GM21528 (cell line): ENCODE data around the gene NECTIN1.

ENCODE experiments used
- ATAC-seq: cut with Tn5 transposase; IDR thresholded peaks from one replicate; pipeline ENCODE4 v1.9.1; 2021; ENCODE audit warnings: mild to moderate bottlenecking, moderate library complexity; ENCODE audit not compliant: unreplicated experiment, low FRiP score

NECTIN1 gene

DNA sequence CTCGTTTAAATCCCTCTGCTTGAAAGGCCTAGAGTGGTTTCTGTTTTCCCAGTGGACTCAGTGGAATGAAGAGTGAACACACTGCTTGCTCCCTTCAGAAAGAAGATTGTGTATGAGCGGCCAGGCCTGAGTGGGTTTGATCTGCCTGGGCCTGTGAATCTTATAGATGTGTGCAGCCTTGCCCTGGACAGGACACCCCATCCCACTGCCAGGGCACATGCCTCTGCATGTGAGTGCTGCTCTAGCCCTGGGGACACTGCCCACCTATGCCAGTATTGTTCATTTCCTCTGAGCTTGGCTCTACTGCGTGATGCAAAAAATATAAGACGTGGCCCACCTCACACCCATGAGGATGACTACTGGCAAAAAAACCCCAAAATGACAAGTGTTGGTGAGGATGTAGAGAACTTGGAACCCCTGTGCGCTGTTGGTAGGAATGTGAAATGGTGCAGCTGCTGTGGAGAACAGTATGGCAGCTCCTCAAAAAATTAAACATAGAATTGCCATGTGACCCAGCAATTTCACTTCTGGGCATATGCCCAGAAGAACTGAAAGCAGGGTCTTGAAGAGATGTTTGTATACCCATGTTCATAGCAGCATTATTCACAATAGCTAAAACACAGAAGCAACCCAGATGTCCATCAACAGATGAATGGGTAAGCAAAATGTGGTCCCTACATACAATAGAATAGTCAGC is 27.3 kb upstream of the NECTIN1 start:
- no peak for ATAC-seq

- no peak for ATAC-seq
Observed at GRCh38 chr11:119755356-119756071, 26.5 kb upstream of the NECTIN1 start.

GRCh38 chr11:119754656-119755355 is 25.8 kb upstream of the NECTIN1 start:
- no peak for ATAC-seq

DNA sequence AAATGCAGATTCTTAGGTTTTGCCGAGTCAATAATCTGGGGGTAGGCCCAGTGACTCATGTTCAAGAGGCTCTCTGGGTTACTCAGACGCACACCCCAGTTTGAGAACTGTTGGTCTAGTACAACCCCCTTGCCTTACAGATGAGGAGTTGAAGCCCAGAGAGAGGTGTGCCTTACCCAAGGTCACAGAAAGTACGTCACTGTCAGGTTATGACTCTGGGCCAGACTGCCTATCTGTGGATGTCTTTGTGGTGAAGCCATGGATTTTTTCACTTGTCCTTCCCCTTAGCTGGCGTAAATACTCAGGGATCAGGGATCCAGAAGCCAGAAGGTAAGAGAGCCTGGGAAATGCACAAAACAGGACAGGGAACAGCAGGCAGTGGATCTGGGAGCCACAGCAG is 25.2 kb upstream of the NECTIN1 start:
- ATAC-seq: no peak

DNA sequence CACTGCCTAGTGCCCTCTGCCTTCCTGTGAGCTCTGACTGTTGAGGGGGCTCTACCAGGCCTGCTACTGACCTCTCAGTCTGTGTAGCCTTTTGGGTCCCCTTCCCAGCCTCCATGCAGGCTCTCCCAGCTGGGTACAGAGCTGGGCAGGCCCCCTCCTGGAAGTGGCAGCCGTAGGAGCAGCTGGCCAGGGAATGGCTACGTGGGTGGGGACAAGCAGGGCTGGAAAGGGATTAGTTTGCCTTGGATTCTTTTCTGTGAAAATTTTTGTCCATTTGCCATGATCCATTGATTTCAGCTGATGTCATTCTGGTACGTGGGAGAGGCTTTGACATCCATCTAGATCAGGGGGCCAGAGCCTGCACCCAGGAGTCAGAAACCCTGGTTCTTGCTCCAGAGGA is 23.9 kb upstream of the NECTIN1 start:
- no peak for ATAC-seq

GRCh38 chr11:119752345-119752871 is 23.4 kb upstream of the NECTIN1 start:
- no peak for ATAC-seq

- ATAC-seq: no peak
Observed at GRCh38 chr11:119750056-119750455, 21.1 kb upstream of the NECTIN1 start.

- no peak for ATAC-seq
Observed at GRCh38 chr11:119749006-119749565, 20.1 kb upstream of the NECTIN1 start.

DNA sequence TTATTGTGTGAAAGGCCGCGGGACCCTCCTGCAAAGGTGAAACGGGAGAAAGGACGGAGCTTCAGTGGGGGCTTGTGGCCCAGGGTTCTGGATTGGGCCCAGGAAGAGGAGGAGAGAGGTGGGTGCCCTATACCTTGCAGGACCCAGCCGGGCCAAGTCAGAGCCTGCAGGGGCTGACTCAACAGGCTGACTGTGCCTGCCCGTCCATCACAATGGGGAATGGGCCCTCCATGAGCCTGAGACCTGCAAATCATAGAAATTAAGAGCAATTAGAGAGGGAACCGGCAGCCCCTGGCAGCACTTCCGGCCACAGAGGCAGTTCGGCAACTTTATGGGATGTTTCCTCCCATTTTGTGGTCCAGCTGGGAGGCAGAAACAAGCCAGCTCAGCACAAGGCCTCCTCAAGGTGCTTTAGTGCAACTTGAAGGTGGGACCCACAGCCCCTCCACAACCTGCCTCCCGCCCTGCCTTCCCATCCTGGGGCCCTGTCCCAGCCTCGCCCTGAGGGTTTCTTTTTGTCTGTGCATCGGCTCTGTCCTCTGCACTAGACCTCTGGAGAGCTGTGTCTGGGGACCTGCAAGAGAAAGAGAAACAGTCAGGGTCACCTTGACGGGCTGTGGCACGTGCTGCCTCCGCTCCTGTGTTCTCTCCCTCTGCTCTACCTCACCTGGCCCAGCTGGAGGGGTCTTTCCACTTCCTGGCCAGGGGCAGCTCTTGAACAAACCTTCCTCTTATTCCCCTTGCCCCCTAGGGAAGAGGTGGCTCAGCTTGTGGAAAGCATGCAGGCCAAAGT is 19.1 kb upstream of the NECTIN1 start:
- ATAC-seq: no peak

DNA sequence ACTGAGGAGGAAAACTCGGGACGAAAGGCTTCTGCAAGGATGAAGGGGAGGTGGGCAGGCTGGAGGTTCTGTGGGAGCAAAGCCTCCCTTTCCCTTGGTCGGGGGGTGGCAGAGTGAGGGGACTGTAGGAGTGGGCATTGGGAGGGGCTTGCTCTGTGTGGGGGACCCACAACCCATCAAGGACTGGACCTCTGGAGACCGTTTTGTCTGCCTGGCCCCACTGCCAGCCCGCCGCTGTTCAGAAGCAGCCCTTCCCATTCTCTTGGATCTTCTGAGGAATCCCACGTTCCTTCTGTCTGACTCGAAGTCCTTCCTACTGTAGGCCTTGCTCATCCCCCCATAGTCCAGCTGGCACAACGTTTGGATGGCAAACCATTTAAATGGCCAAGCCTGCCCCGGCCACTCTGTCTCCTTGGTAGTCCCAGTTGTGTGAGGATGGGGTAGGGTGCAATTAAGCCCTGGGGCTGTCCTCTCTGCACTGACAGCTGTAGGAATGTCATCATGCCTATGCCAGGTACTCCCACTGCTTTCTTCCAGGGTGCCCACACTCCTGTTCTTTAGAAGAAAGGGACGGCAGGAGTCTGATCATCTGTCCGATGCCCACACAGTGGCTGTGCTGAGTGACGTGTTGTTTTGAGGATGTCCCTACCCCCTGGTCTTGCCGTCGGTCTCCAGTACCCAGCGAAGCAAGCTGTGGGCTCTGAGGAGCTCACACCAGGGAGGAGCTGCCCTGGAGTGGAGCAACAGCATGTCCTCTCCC is 17.0 kb upstream of the NECTIN1 start:
- no peak for ATAC-seq

GRCh38 chr11:119745112-119745511 is 16.1 kb upstream of the NECTIN1 start:
- no peak for ATAC-seq

GRCh38 chr11:119744577-119744976 is 15.6 kb upstream of the NECTIN1 start:
- ATAC-seq: no peak

DNA sequence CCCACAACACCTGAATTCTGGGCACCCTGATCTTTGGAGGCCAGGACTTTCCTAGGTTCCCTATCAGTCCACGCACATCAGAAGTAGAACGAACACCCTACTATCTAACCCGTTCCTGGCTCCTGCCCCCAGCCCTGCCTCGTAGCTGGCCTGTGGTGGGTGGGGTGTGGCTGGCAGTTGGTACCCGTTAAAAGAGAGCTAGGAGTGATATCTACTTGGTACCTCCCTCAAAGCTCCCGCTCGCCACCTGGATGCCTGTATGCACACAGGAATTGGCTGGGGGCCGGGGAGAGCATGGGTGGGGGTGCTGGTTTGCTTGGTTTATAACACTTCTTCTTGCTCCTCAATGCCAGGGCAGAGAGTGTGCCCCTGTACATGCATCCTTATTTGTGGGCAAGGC is 14.0 kb upstream of the NECTIN1 start:
- ATAC-seq: no peak

- ATAC-seq: no peak
Observed at GRCh38 chr11:119742263-119742861, 13.4 kb upstream of the NECTIN1 start.

DNA sequence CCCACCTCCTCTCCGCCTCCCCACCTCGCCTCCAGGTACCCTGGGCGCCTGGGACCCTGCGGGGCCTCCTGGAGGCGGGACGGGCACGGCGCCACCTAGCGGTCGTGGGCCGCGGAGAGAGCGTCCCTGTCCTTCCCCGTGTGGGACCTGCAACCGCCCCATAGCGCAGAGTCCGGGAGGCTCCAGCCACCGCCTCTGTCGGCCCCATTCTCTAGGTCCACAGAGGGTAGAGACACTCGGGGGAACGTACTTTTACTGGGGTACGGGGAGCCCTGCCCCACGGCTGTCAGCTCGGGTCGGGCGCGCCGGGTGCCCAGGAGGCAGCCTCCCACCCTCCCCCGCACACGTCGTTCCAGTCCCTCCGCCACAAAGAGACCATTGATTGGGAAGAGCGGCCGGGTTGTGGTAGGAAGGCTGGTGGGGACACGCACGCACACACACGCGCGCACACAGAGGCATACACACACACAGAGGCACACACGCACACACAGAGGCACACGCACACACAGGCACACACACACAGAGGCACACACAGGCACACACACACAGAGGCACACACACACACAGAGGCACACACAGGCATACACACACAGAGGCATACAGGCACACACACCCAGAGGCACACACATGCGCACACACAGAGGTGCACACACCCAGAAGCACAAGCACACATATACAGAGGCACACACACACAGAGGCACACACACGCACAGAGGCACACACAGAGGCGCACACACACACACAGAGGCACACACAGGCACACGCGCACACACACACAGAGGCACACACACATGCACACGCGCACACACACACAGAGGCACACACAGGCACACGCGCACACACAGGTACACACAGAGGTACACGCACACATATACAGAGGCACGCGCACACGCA is 12.6 kb upstream of the NECTIN1 start:
- ATAC-seq: no peak

GRCh38 chr11:119739975-119740374 is 11.0 kb upstream of the NECTIN1 start:
- ATAC-seq: no peak

DNA sequence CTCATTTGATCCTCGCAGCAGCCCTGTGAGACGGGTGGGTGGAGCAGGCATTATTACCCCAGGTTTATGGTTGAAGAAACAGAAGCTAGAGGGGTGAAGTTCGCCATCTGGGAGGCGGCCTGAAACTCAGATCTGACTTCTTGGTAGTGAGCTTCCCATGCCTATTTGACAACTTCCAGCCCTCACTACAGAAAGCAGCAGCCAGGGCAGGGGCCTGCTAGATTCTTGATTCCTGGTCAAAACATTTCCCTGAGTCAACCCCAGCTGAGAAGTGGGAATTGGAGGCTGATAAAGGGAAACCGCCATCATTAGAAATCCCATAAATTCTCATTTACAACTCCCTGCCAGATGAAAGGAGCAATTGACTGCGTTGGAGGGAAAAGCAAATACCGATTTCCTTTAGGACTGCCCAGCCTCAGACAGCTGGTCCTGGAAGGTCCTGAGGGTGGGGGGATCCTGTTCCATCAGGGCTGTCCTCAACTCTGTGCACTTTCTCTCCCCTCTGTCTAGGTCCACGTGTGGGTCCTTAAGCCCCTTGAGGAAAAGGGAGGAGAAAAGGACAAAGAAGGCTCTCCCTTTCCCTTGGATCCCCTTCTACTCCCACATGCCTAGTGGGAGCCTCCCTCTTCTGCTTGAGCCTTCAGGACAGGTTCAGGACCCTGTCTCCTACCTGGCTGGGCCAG is 10.2 kb upstream of the NECTIN1 start:
- no peak for ATAC-seq

GRCh38 chr11:119738059-119738439 is 9.0 kb upstream of the NECTIN1 start:
- ATAC-seq: no peak
